ENCODE data around the gene COL5A1. TPM values are rescaled to one million over a fixed set of nuclear protein-coding genes. Genes with fewer than 3 reads are reported as not detected.

Gene COL5A1
- total RNA-seq, 4 donors from 2014 or later = 7.1 to 69.3 (median 16.1) TPM

DNA sequence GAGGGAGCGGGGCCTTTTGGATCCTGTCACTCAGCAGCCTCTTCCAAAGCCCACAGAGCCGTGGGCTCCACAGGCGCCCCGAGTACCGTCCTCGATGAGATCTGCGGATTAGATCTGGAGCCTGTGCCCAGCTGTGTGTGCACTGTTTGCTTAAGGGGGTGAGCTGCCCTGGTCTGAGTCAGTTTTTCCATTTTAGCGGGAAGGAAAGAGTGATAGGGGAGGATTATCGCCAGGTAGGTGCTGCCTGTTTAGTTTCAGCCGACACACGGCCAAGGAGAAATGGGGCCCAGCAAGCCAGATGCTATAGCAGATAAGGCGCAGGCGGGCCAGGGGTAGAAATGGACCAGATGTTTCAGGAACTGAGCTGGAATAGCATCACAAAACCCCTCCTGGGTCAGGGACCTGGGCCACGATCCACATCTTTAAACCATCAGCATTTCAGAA is 18.1 kb downstream of the COL5A1 start:
- no peak for DNase-seq
- in situ Hi-C loops (cut with MboI; ENCODE audit: low pct_ligation_motif_present in 1 of 4, low pct_unique_long_range_greater_than_20kb in 1 of 4, low sequenced_read_pairs in 3 of 4) = no loop called here
- intact Hi-C loops (cut with DNase I; ENCODE audit: low total_unique reads) = no loop called here
- Histone ChIP-seq H3K4me1 (peaks cover 33 to 49% (median 42%) of the 10 kb centered on the region in 4 donors), H3K36me3 (no peaks in the 10 kb centered on the region), H3K4me3 (no peak overlapping the region), H3K9me3 (no peaks in the 10 kb centered on the region), H3K27ac (peak overlapping the region; percentile 71 to 91 (median 82)), H3K27me3 (no peaks in the 10 kb centered on the region)
- TF ChIP-seq, protein P1, sequence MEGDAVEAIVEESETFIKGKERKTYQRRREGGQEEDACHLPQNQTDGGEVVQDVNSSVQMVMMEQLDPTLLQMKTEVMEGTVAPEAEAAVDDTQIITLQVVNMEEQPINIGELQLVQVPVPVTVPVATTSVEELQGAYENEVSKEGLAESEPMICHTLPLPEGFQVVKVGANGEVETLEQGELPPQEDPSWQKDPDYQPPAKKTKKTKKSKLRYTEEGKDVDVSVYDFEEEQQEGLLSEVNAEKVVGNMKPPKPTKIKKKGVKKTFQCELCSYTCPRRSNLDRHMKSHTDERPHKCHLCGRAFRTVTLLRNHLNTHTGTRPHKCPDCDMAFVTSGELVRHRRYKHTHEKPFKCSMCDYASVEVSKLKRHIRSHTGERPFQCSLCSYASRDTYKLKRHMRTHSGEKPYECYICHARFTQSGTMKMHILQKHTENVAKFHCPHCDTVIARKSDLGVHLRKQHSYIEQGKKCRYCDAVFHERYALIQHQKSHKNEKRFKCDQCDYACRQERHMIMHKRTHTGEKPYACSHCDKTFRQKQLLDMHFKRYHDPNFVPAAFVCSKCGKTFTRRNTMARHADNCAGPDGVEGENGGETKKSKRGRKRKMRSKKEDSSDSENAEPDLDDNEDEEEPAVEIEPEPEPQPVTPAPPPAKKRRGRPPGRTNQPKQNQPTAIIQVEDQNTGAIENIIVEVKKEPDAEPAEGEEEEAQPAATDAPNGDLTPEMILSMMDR (IDR thresholded peaks at IDR 0.05) = no peak
- TF ChIP-seq POLR2A (IDR thresholded peaks at IDR 0.05) (no peak), EP300 (IDR thresholded peaks at IDR 0.05; ENCODE audit: low read depth) (no peak), POLR2AphosphoS5 (IDR thresholded peaks at IDR 0.05) (no peak)
- 76% methylated on average over 14 of the region's 14 CpGs; no CpG with 5 or more reads in 1 of the 2 donors for WGBS, 2 donors (ENCODE audit: low coverage in 1 of 2)

DNA sequence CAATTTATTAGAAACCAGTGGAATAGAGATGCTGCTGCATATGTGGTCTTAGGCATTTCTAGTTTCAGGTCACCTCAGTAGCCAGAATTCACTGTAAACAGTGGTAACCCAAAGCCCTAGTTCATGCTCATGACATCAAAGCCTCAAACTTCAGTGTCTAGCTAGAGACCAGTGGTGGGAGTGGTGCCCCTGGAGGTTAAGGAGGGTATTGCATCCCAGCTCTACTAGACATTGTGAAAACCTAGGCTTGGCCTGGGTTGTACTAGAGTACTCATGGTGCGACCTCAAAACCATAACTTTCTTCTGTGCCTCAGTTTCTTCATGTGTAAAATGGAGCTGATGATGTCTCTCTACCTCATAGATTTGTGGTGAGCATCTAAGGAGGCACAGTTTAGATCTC is 18.8 kb downstream of the COL5A1 start:
- in situ Hi-C loops (cut with MboI; ENCODE audit: low pct_ligation_motif_present in 1 of 4, low pct_unique_long_range_greater_than_20kb in 1 of 4, low sequenced_read_pairs in 3 of 4) = no loop called here
- DNase-seq = no peak
- no peak for TF ChIP-seq EP300 (IDR thresholded peaks at IDR 0.05; ENCODE audit: low read depth)
- TF ChIP-seq, protein P1 (IDR thresholded peaks at IDR 0.05) = peak in 4 of 5 experiments; percentile 31 to 45 (median 34)
- Histone ChIP-seq H3K27ac (peak overlapping the region; percentile 71 to 91 (median 82)), H3K9me3 (no peaks in the 10 kb centered on the region), H3K36me3 (no peaks in the 10 kb centered on the region), H3K4me3 (no peak overlapping the region), H3K27me3 (no peaks in the 10 kb centered on the region), H3K4me1 (peaks cover 33 to 49% (median 41%) of the 10 kb centered on the region in 4 donors)
- WGBS, 2 donors (ENCODE audit: low coverage in 1 of 2) = 88% methylated on average over 1 of the region's 1 CpG; no CpG with 5 or more reads in 1 of the 2 donors
- intact Hi-C loops (cut with DNase I; ENCODE audit: low total_unique reads) = no loop called here

DNA sequence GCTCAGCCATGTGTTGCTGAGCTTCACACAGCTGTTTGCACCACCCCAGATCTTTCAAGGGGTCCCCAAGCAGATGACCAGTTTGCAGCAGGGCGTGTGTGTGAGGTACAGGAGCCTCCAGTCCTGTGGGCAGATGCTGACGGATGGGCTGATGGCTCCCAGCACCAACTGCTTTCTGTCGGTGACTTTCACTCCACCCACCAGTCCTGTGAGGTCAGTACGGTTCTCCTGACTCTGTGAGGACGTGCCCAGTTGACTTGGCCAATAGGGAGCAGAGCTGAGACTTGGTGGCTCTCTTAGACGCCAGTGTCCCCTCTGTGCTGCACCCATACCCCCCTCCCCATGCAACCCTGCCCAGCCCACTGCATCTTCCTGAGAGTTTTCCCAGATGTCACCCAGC is 19.7 kb downstream of the COL5A1 start:
- TF ChIP-seq POLR2AphosphoS5 (IDR thresholded peaks at IDR 0.05) (no peak), EP300 (IDR thresholded peaks at IDR 0.05; ENCODE audit: low read depth) (no peak), POLR2A (IDR thresholded peaks at IDR 0.05) (no peak)
- TF ChIP-seq, protein P1 (IDR thresholded peaks at IDR 0.05) = no peak
- DNase-seq = no peak
- Histone ChIP-seq H3K4me3 (no peak overlapping the region), H3K27me3 (no peaks in the 10 kb centered on the region), H3K9me3 (no peaks in the 10 kb centered on the region), H3K27ac (peak overlapping the region; percentile 71 to 91 (median 82)), H3K36me3 (no peaks in the 10 kb centered on the region), H3K4me1 (peaks cover 33 to 49% (median 41%) of the 10 kb centered on the region in 4 donors)
- intact Hi-C loops (cut with DNase I; ENCODE audit: low total_unique reads) = no loop called here
- in situ Hi-C loops (cut with MboI; ENCODE audit: low pct_ligation_motif_present in 1 of 4, low pct_unique_long_range_greater_than_20kb in 1 of 4, low sequenced_read_pairs in 3 of 4) = no loop called here
- WGBS, 2 donors (ENCODE audit: low coverage in 1 of 2) = 63% methylated on average over 6 of the region's 6 CpGs; no CpG with 5 or more reads in 1 of the 2 donors

DNA sequence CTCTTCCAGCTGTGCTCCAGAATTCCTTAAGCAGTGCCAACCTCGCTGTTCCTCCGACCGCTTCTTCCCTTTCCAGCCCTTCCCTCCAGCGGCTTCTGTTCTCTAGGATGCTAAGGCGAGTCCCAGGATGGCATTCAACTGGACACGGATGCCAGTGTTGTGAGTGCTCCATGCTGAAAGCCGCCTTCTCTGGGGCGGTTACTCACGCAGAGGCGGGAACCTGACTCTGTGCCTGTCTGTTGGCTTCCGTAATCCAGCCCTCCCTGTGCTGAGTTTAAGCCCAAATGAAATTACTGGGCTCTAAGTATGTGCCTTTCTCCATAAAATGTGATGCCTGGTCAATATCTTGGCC is 20.2 kb downstream of the COL5A1 start:
- Histone ChIP-seq H3K36me3 (no peaks in the 10 kb centered on the region), H3K4me1 (peaks cover 33 to 49% (median 41%) of the 10 kb centered on the region in 4 donors), H3K27ac (peak overlapping the region; percentile 71 to 91 (median 82)), H3K4me3 (no peak overlapping the region), H3K9me3 (no peaks in the 10 kb centered on the region), H3K27me3 (no peaks in the 10 kb centered on the region)
- intact Hi-C loops (cut with DNase I; ENCODE audit: low total_unique reads) (no loop called here), in situ Hi-C loops (cut with MboI; ENCODE audit: low pct_ligation_motif_present in 1 of 4, low pct_unique_long_range_greater_than_20kb in 1 of 4, low sequenced_read_pairs in 3 of 4) (no loop called here)
- TF ChIP-seq POLR2A (IDR thresholded peaks at IDR 0.05) = no peak
- TF ChIP-seq EP300 (IDR thresholded peaks at IDR 0.05; ENCODE audit: low read depth) = no peak
- TF ChIP-seq POLR2AphosphoS5 (IDR thresholded peaks at IDR 0.05) = no peak
- TF ChIP-seq, protein P1 (IDR thresholded peaks at IDR 0.05) = no peak
- WGBS, 2 donors (ENCODE audit: low coverage in 1 of 2) = 57% methylated on average over 11 of the region's 11 CpGs; no CpG with 5 or more reads in 1 of the 2 donors
- peak; percentile 23 for DNase-seq
